Adrenal gland (tissue), 19 donors: ENCODE measurements around the gene FHDC1. TPM values are rescaled to one million over a fixed set of nuclear protein-coding genes. Genes with fewer than 3 reads are reported as not detected.

ENCODE experiments used
- DNase-seq, 7 donors: peaks; one replicate each; pipeline ENCODE4 v3.0.0-alpha.2; 2019 to 2020
- H3K27ac ChIP-seq, 5 donors: fragments of 200-600 bp; sonication (generic) in 4 of 5; 1 replicate in 3 of 5; 2 replicates in 2 of 5; pipeline versions ENCODE4 v1.5.1 to v1.8.0; 2016 to 2020; ENCODE audit warnings: mild to moderate bottlenecking in 1 of 5
- H3K27me3 ChIP-seq: fragments of 200-600 bp; 2 replicates; pipeline ENCODE4 v1.8.0; 2021
- H3K36me3 ChIP-seq, 2 donors: fragments of 200-600 bp; replicated peaks in 1 of 2; 1 replicate in 1 of 2; 2 replicates in 1 of 2; pipeline versions ENCODE4 v1.5.1 to v1.8.0; 2018 to 2022
- H3K4me1 ChIP-seq, 2 donors: fragments of 200-600 bp; replicated peaks in 1 of 2; 1 replicate in 1 of 2; 2 replicates in 1 of 2; pipeline versions ENCODE4 v1.5.1 to v1.8.0; 2018 to 2021
- H3K4me3 ChIP-seq, 4 donors: fragments of 200-600 bp; sonication (generic) in 3 of 4; one replicate each; pipeline ENCODE4 v1.5.1; 2016 to 2018
- H3K9me3 ChIP-seq, 3 donors: fragments of 200-600 bp; sonication (generic) in 1 of 3; replicated peaks in 1 of 3; 1 replicate in 2 of 3; 2 replicates in 1 of 3; pipeline versions ENCODE4 v1.5.1 to v1.8.0; 2016 to 2021
- CTCF ChIP-seq, 6 experiments: fragments of 450-650 bp in 4 of 6; fragments of 200-600 bp in 2 of 6; sonication (generic) in 1 of 6; IDR thresholded peaks; 1 replicate in 5 of 6; 2 replicates in 1 of 6; pipeline versions ENCODE4 v1.5.1 to v1.8.0; 2016 to 2021; ENCODE audit warnings: antibody characterized with exemption in 6 of 6, mild to moderate bottlenecking in 2 of 6, moderate library complexity in 1 of 6
- POLR2A ChIP-seq, 2 donors: fragments of 450-650 bp; IDR thresholded peaks; one replicate each; pipeline ENCODE4 v1.6.1; 2017; ENCODE audit warnings: antibody characterized with exemption in 2 of 2, mild to moderate bottlenecking in 2 of 2, moderate library complexity in 1 of 2
- WGBS, 4 donors: extraction: QIAGEN DNeasy Blood & Tissue Kit in 2 of 4; methylation state at CpG; one replicate each; pipeline versions ENCODE4 v1.1.5 to v1.1.7; 2013 to 2017; 5-methylcytosine and 5-hydroxymethylcytosine counted together
- intact Hi-C, 2 donors: fragments of 100-400 bp; cut with DNase I; formaldehyde crosslinking; loops; one replicate each; pipeline versions ENCODE4 v1.14.1 to v1.15.0; 2022 to 2023
- long read RNA-seq, 10 donors: library from polyadenylated mRNA in 3 of 10; unstranded in 2 of 10; stranded (forward) in 1 of 10; transcript quantifications; one replicate each; pipeline ENCODE4 v2.0.0 and lab custom pipeline, GENCODE V29; 2021 to 2026
- polyA plus RNA-seq, 3 donors: library from polyadenylated mRNA; stranded (reverse); fragments of 200-250 nt in 2 of 3; fragments of 350-450 nt in 1 of 3; fragmentation: Illumina TruSeq in 1 of 3; extraction: RNeasy Lipid Tissue Mini Kit (QIAGEN cat#74804) in 1 of 3; gene quantifications; one replicate each; pipeline ENCODE4 v1.2.3, GENCODE V29; 2013 to 2014
- total RNA-seq, 9 donors: library from RNA; depleted of rRNA in 4 of 9; stranded (reverse); fragments of >200 nt in 4 of 9; fragments of 120-200 nt in 1 of 9; fragmentation: NEBNext Ultra II Directional in 1 of 9; extraction: Animal tissue kit (Norgen Biotek cat#: 25700) in 1 of 9; gene quantifications; one replicate each; pipeline versions ENCODE4 v1.1.0 to v1.2.4, GENCODE V29; 2013 to 2023
- donor health status: healthy with polysubstance abuse.
- donor health status: Bipolar disorder and iron deficiency.
- donor health status: DM: yes; HTN: yes; CAD: no.
- donor health status: DM: no; HTN: no; CAD: no.
- donor health status: DM: no; HTN: no; CAD: no.
- donor health status: DM: yes; HTN: yes; CAD: no.

Gene FHDC1
- under 1 TPM; 0.09 to 0.92 (median 0.32) TPM for total RNA-seq
- 1 to 10 TPM in 1 of 3 donors, under 1 TPM in 2; 0.27 to 1.2 (median 0.47) TPM for polyA plus RNA-seq
- long read RNA-seq, donor 1: 0 reads
- long read RNA-seq, donor 2: 0 reads
- long read RNA-seq, donor 3: 0 reads
- long read RNA-seq, donor 4: 0 reads
- long read RNA-seq, donor 5: 0 reads
- long read RNA-seq, donor 6: 0 reads
- long read RNA-seq, donor 7: 0 reads
- long read RNA-seq, donor 8: 0 reads
- long read RNA-seq, donor 9: 0 reads
- long read RNA-seq, donor 10: 0 reads

DNA sequence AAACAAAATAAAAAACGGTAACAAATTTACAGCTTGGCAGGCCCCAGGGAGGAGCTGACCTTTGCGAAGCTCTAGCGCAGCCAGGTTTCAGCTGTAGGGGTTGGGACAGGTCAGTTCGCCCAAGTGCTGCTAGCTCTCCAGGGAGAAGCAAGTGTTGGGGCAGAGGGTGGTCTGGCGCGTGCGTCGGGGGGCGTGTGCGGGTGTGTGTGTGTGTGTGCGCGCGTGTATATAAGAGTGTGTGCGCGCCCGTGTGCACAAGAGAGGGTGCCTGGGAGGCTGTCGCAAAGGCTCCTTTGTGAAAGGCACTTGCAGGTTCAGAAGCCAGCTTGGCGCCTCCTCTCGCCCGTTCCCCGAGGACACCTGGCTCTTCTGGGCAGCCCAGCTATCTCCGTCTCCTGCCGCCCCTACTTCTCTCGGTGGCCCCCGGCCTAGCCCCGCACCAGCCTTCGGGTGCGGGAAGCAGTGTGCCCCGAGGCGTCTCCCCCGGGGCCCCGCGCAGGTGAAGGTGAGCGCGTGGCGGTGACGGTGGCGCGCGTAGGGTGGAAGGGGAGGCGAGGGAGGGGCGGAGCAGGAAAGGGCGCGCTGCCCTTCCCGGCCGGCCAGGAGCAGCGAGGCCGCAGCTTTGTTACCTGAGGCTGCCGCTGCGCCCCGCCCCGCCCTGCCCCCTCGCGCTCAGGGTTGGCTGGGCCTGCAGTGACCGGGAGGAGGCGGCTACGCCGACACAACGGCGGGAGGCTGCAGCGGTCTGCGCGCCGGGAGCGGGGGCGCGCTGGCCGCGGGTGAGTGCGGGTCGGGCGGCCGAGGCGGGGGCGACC lies at the start of gene FHDC1:
Gene FHDC1 (plus strand): TSS at position 693 of the 815 bp plus-strand sequence. CDS start 6,735 bp downstream, outside the sequence.
- peak in 1 of 7 donors; percentile 32 for DNase-seq
- WGBS, 4 donors: 4 to 20% (median 8%) methylated on average over 16 to 75 of the region's 75 CpGs
- peaks cover 22 to 25% of the 10 kb centered on the region in 2 donors for H3K4me1 ChIP-seq
- peaks cover 33% of the 10 kb centered on the region for H3K27me3 ChIP-seq
- H3K9me3 ChIP-seq: no peaks in the 10 kb centered on the region
- H3K27ac ChIP-seq: no peak within 1 kb of the TSS
- H3K4me3 ChIP-seq: peak within 1 kb of the TSS in 3 of 4 donors; percentile 11 to 89 (median 23)
- no peaks in the 10 kb centered on the region for H3K36me3 ChIP-seq
- TF ChIP-seq POLR2A (IDR thresholded peaks at IDR 0.05) (no peak), CTCF (IDR thresholded peaks at IDR 0.05) (no peak)
- intact Hi-C loops: no loop called here

DNA sequence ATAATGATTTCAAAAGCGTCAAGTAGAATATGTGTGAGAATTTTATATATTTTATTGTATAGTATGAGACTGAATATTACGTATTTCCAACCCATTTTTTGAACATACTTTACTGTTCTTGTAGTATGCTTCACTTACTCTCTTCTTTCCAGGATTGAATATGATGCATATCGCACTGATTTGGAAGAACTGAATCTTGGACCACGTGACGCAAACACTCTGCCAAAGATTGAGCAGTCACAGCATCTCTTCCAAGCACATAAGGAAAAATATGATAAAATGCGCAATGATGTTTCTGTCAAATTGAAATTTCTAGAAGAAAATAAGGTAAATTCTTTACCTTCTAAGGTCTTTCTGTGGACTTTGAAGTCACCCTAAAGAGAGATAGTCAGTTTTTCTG lies 48.1 kb upstream of the FHDC1 start:
- DNase-seq: no peak
- Histone ChIP-seq H3K4me3 (no peak overlapping the region), H3K9me3 (no peaks in the 10 kb centered on the region), H3K4me1 (no peaks in the 10 kb centered on the region), H3K36me3 (peaks cover 0 to 6% of the 10 kb centered on the region in 2 donors), H3K27me3 (no peaks in the 10 kb centered on the region), H3K27ac (no peak overlapping the region)
- WGBS, 4 donors: 95 to 97% (median 96%) methylated on average over 6 of the region's 6 CpGs
- no peak for TF ChIP-seq CTCF (IDR thresholded peaks at IDR 0.05)
- TF ChIP-seq POLR2A (IDR thresholded peaks at IDR 0.05): no peak
- intact Hi-C loops: no loop called here

GRCh38 chr4:152892974-152893373 lies 43.1 kb upstream of the FHDC1 start:
- WGBS, 4 donors: 76 to 90% (median 87%) methylated on average over 2 of the region's 2 CpGs

More at GRCh38 chr4:152892974-152893373, 43.1 kb upstream of the FHDC1 start:
- no peak overlapping the region for H3K27ac ChIP-seq
- no peak for DNase-seq
- no peak for TF ChIP-seq POLR2A (IDR thresholded peaks at IDR 0.05)
- TF ChIP-seq CTCF (IDR thresholded peaks at IDR 0.05): no peak
- no peaks in the 10 kb centered on the region for H3K4me1 ChIP-seq
- H3K9me3 ChIP-seq: no peaks in the 10 kb centered on the region
- intact Hi-C loops: no loop called here
- no peaks in the 10 kb centered on the region for H3K27me3 ChIP-seq
- H3K4me3 ChIP-seq: no peak overlapping the region
- peaks cover 0 to 6% of the 10 kb centered on the region in 2 donors for H3K36me3 ChIP-seq
